GM23338 (cell line): ENCODE measurements around the gene PPFIA4. TPM values are rescaled to one million over a fixed set of nuclear protein-coding genes. Genes with fewer than 3 reads are reported as not detected.
A peak's percentile ranks its signal among the peaks of the same experiment; 100 is the strongest.

Experiments used
- ATAC-seq: fragments of 200-7000 bp; cut with Tn5 transposase; 3 replicates; pipeline ENCODE4 v1.9.1; 2020
- DNase-seq: peaks from one replicate; pipeline ENCODE4 v3.0.0-alpha.2; 2015; ENCODE audit warnings: low spot score
- H2AFZ ChIP-seq: fragments of 200-600 bp; sonication (generic); 2 replicates; pipeline ENCODE4 v1.8.0; 2016; ENCODE audit warnings: antibody characterized with exemption, mild to moderate bottlenecking, moderate library complexity
- H3F3A ChIP-seq: fragments of 200-600 bp; sonication (generic); replicated peaks from 2 replicates; pipeline ENCODE4 v1.8.0; 2017; ENCODE audit warnings: antibody characterized with exemption, mixed run types, low read depth
- H3K27ac ChIP-seq: fragments of 200-600 bp; sonication (generic); 2 replicates; pipeline ENCODE4 v1.6.1; 2016; ENCODE audit warnings: low read depth
- H3K27me3 ChIP-seq: fragments of 200-600 bp; sonication (generic); 2 replicates; pipeline ENCODE4 v1.8.0; 2016; ENCODE audit warnings: mild to moderate bottlenecking, mixed run types, moderate library complexity; ENCODE audit not compliant: insufficient read depth
- H3K36me3 ChIP-seq: fragments of 200-600 bp; sonication (generic); 2 replicates; pipeline ENCODE4 v1.8.0; 2016; ENCODE audit warnings: mild to moderate bottlenecking; ENCODE audit not compliant: insufficient read depth
- H3K4me1 ChIP-seq: fragments of 200-600 bp; sonication (generic); 2 replicates; pipeline ENCODE4 v1.8.0; 2016; ENCODE audit warnings: mild to moderate bottlenecking, moderate library complexity; ENCODE audit not compliant: insufficient read depth
- H3K4me2 ChIP-seq: fragments of 200-600 bp; sonication (generic); 2 replicates; pipeline ENCODE4 v1.7.1; 2017; ENCODE audit warnings: mixed run types
- H3K4me3 ChIP-seq: fragments of 200-600 bp; sonication (generic); 2 replicates; pipeline ENCODE4 v1.6.1; 2016; ENCODE audit warnings: mixed run types
- H3K79me2 ChIP-seq: fragments of 200-600 bp; sonication (generic); replicated peaks from 2 replicates; pipeline ENCODE4 v1.8.0; 2017; ENCODE audit warnings: mild to moderate bottlenecking; ENCODE audit not compliant: insufficient read depth
- H3K9me2 ChIP-seq: fragments of 200-600 bp; sonication (generic); 2 replicates; pipeline ENCODE4 v1.8.0; 2017; ENCODE audit not compliant: insufficient read depth
- H4K20me1 ChIP-seq: fragments of 200-600 bp; sonication (generic); replicated peaks from 2 replicates; pipeline ENCODE4 v1.8.0; 2017; ENCODE audit warnings: mild to moderate bottlenecking; ENCODE audit not compliant: insufficient read depth
- H3K27ac Mint-ChIP-seq: 2 replicates; pipeline ENCODE4 v1.8.0; 2020; ENCODE audit warnings: inconsistent platforms, mild to moderate bottlenecking, moderate library complexity, mixed read lengths
- H3K27me3 Mint-ChIP-seq: 3 replicates; pipeline ENCODE4 v1.8.0; 2022; ENCODE audit warnings: low read depth, mild to moderate bottlenecking, moderate library complexity, mixed read lengths, inconsistent platforms; ENCODE audit not compliant: insufficient read depth, poor library complexity
- H3K36me3 Mint-ChIP-seq: 3 replicates; pipeline ENCODE4 v1.8.0; 2021; ENCODE audit warnings: low read depth, mild to moderate bottlenecking, inconsistent platforms, moderate library complexity, mixed read lengths
- H3K4me1 Mint-ChIP-seq: 3 replicates; pipeline ENCODE4 v1.8.0; 2020; ENCODE audit warnings: mild to moderate bottlenecking, inconsistent platforms, mixed read lengths
- H3K4me3 Mint-ChIP-seq: 3 replicates; pipeline ENCODE4 v1.8.0; 2021; ENCODE audit warnings: moderate library complexity, mild to moderate bottlenecking, inconsistent platforms, mixed read lengths
- H3K9me3 Mint-ChIP-seq: 3 replicates; pipeline ENCODE4 v1.8.0; 2020; ENCODE audit warnings: moderate library complexity, mild to moderate bottlenecking, inconsistent platforms, mixed read lengths
- POLR2AphosphoS5 ChIP-seq: IDR thresholded peaks from 2 replicates; pipeline ENCODE4 v1.6.1; 2016; ENCODE audit warnings: antibody characterized with exemption, low read depth
- REST ChIP-seq: IDR thresholded peaks from one replicate; pipeline ENCODE4 v1.6.1; 2018; ENCODE audit warnings: antibody characterized with exemption; ENCODE audit not compliant: unreplicated experiment
- polyA plus RNA-seq: library from polyadenylated mRNA; unstranded; fragments of >200 nt; fragmentation: Nextera tagmentation; extraction: Ambion mirVana; gene quantifications from 2 replicates; pipeline ENCODE4 v1.2.1, GENCODE V29; 2016
- total RNA-seq: library from RNA; depleted of rRNA; stranded (reverse); fragments of >200 nt; shearing (Covaris generic); gene quantifications from 2 replicates; pipeline ENCODE4 v1.2.3, GENCODE V29; 2014
- TF ChIP-seq, protein P1 (sequence below), 2 experiments: fragments of 200-600 bp in 1 of 2; sonication (generic) in 1 of 2; conservative IDR thresholded peaks; 2 replicates each; pipeline versions ENCODE4 v1.5.1 to v1.6.1; 2016 to 2017; ENCODE audit warnings: antibody characterized with exemption in 2 of 2, low read depth in 2 of 2, mild to moderate bottlenecking in 2 of 2, moderate library complexity in 1 of 2

The PPFIA4 gene
- total and polyA plus RNA-seq, 2 experiments from 2014 or later = 1.3 to 7.6 TPM

- Histone ChIP-seq H3K27me3 (peaks cover 10% of the 10 kb centered on the region), H3K27ac (no peak overlapping the region), H3K4me1 (no peaks in the 10 kb centered on the region), H2AFZ (peak overlapping the region; percentile 100), H3K79me2 (no peaks in the 10 kb centered on the region), H4K20me1 (no peaks in the 10 kb centered on the region), H3F3A (no peaks in the 10 kb centered on the region), H3K9me2 (no peaks in the 10 kb centered on the region), H3K4me3 (peak overlapping the region; percentile 48), H3K36me3 (no peaks in the 10 kb centered on the region), H3K4me2 (peak overlapping the region; percentile 74)
- TF ChIP-seq, protein P1, sequence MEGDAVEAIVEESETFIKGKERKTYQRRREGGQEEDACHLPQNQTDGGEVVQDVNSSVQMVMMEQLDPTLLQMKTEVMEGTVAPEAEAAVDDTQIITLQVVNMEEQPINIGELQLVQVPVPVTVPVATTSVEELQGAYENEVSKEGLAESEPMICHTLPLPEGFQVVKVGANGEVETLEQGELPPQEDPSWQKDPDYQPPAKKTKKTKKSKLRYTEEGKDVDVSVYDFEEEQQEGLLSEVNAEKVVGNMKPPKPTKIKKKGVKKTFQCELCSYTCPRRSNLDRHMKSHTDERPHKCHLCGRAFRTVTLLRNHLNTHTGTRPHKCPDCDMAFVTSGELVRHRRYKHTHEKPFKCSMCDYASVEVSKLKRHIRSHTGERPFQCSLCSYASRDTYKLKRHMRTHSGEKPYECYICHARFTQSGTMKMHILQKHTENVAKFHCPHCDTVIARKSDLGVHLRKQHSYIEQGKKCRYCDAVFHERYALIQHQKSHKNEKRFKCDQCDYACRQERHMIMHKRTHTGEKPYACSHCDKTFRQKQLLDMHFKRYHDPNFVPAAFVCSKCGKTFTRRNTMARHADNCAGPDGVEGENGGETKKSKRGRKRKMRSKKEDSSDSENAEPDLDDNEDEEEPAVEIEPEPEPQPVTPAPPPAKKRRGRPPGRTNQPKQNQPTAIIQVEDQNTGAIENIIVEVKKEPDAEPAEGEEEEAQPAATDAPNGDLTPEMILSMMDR (conservative IDR thresholded peaks at IDR 0.05; ENCODE audit: low read depth in 2 of 2) = peak; percentile 76 to 98
- no peak for TF ChIP-seq REST
- no peak overlapping the region for H3K27ac Mint-ChIP-seq
- peaks cover 17% of the 10 kb centered on the region for H3K27me3 Mint-ChIP-seq
- H3K36me3 Mint-ChIP-seq = no peaks in the 10 kb centered on the region
- H3K4me1 Mint-ChIP-seq = peaks cover 6% of the 10 kb centered on the region; the same call in 1 of the 3 replicates
- H3K9me3 Mint-ChIP-seq = no peaks in the 10 kb centered on the region; the same call in 2 of the 3 replicates
- DNase-seq (peak; percentile 96), ATAC-seq (peak; percentile 100)
- H3K4me3 Mint-ChIP-seq = peak overlapping the region; percentile 23; the same call in 1 of the 3 replicates
These were observed 91.6 kb downstream of the PPFIA4 start for GRCh38 chr1:203117611-203118575.

DNA sequence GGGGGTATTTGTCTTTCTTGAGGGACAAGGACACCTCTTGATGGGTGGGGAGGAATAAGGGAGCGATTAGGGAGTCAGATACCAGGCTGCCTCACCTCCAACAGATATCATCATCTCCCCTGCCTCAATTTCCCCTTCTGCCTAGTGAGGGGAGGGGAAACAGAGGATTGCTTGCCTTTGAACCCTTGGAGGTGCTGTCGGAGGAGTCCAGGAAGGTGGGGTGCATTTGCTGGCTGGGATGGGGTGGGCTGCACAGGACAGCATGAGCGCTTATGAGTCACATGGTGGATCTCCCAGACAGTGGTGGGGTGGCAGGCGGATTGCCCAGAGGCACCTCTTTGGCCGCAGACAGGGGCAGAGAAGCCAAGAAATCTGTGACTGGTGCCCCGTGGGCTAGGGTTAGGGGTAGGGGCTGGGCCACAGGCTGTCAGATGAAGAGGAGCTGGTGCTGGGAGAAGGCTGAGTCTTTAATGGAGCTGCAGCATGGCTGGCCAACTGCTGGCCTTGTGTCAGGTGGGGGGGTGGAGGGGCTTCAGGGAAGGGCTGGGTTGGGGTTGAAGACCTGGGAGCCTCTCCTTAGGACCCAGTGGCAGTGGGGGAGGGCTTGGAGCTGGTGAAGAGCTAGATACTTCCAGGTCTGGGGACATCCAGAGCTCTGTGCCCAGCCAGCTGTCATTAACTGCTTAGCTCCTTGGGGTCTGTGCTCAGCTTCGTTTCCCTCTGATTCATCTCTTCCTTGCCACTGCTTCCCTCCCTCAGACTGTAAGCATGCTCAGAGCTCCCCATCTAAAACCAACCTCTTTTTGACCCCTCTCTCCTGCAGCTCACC, 94.2 kb downstream of the PPFIA4 start:
- H4K20me1 ChIP-seq = no peaks in the 10 kb centered on the region
- H3K4me2 ChIP-seq = no peak overlapping the region
- no peak for ATAC-seq
- H3K4me3 ChIP-seq = no peak overlapping the region
- H3K9me3 Mint-ChIP-seq = no peaks in the 10 kb centered on the region; the same call in 2 of the 3 replicates
- H3K79me2 ChIP-seq = no peaks in the 10 kb centered on the region
- peaks cover 10% of the 10 kb centered on the region for H3K27me3 ChIP-seq
- no peak for TF ChIP-seq POLR2AphosphoS5
- peaks cover 22% of the 10 kb centered on the region for H3K27me3 Mint-ChIP-seq
- no peak overlapping the region for H2AFZ ChIP-seq
- no peak overlapping the region for H3K27ac ChIP-seq
- DNase-seq = no peak
- no peaks in the 10 kb centered on the region for H3K36me3 Mint-ChIP-seq
- no peaks in the 10 kb centered on the region for H3F3A ChIP-seq
- no peaks in the 10 kb centered on the region; the same call in 1 of the 2 replicates for H3K4me1 ChIP-seq
- H3K36me3 ChIP-seq = no peaks in the 10 kb centered on the region
- no peak overlapping the region for H3K4me3 Mint-ChIP-seq
- no peak overlapping the region for H3K27ac Mint-ChIP-seq
- peaks cover 20% of the 10 kb centered on the region for H3K4me1 Mint-ChIP-seq
- H3K9me2 ChIP-seq = no peaks in the 10 kb centered on the region
